ENCODE results near the gene SNX3.
"Not testable (repeated sequence)": the region's sequence is repeated elsewhere in the genome, so short reads cannot be mapped to it uniquely, and the experiment has no call there.

Gene SNX3

DNA sequence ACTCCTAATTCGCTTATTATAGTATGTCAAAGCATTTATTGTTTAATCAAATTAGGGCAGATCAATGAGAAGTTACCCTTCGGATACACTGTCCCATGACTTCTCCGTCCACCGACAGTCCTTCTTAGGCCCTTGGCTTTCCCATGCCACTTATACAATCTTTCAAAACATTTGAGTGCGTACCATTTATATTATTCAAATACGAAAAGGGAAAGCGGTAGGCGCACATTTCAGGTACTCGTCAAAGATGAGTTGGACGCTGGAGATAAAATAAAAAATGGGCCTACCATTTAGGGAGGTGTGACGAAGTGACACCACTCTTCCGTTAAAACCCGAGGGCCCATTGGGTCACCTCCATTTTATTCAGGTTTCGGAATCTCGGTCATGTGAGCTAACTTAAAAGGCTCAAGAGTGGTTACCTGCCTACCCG, 33.5 kb upstream of the SNX3 start:
- DNase-seq (ENCODE audit: insufficient read length, low spot score) = no peak
- no peak for FAIRE-seq
- TF ChIP-seq, protein P1, sequence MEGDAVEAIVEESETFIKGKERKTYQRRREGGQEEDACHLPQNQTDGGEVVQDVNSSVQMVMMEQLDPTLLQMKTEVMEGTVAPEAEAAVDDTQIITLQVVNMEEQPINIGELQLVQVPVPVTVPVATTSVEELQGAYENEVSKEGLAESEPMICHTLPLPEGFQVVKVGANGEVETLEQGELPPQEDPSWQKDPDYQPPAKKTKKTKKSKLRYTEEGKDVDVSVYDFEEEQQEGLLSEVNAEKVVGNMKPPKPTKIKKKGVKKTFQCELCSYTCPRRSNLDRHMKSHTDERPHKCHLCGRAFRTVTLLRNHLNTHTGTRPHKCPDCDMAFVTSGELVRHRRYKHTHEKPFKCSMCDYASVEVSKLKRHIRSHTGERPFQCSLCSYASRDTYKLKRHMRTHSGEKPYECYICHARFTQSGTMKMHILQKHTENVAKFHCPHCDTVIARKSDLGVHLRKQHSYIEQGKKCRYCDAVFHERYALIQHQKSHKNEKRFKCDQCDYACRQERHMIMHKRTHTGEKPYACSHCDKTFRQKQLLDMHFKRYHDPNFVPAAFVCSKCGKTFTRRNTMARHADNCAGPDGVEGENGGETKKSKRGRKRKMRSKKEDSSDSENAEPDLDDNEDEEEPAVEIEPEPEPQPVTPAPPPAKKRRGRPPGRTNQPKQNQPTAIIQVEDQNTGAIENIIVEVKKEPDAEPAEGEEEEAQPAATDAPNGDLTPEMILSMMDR (IDR thresholded peaks at IDR 0.05; ENCODE audit: insufficient read depth, missing control alignments) = no peak

DNA sequence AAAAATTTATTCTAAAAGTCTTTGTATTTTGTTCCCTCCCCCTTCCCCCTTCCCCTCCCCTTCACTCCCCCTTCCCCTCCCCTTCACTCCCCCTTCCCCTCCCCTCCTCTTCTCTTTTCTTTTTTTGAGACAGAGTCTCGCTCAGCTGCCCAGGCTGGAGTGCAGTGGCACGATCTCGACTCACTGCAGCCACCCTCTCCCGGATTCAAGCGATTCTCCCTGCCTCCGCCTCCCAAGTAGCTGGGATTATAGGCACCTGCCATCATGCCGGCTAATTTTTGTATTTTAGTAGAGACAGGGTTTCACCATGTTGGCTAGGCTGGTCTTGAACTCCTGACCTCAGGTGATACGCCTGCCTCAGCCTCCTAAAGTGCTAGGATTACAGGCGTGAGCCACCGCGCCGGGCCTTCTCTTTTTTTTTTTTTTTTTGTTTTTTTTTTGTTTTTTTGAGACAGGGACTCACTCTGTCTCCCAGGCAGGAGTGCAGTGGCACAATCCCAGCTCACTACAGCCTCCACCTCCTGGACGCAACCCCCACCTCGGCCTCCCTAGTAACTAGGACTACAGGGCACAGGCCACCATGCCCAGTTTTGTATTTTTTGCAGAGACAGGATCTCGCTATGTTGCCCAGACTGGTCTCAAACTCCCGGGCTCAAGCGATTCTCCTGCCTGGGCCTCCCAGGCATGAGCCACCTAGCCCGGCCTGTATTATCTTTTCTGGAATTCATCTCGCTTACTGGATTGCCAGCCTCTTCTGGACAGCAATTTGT, 32.9 kb upstream of the SNX3 start:
- no peak for FAIRE-seq
- TF ChIP-seq, protein P1 (IDR thresholded peaks at IDR 0.05; ENCODE audit: insufficient read depth, missing control alignments) = no peak
- DNase-seq (ENCODE audit: insufficient read length, low spot score) = no peak

DNA sequence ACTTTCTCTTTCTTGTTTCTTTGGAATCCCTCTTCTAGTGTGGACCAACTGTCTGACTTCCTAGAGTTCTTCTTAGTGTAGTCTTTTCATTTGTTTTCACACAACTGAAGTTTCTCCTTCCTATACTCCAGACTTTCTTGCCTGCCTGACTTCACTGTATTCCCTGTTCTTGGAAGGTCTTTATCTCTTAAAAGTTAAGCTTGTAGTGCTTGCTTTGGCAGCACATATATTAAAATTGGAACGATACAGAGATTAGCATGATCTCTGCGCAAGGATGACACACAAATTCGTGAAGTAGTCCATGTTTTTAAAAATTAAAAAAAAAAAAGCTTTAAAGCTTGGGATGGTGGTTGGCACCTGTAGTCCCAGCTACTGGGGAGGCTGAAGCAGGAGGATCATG, 31.7 kb upstream of the SNX3 start:
- DNase-seq (ENCODE audit: insufficient read length, low spot score); FAIRE-seq: not testable (repeated sequence)

DNA sequence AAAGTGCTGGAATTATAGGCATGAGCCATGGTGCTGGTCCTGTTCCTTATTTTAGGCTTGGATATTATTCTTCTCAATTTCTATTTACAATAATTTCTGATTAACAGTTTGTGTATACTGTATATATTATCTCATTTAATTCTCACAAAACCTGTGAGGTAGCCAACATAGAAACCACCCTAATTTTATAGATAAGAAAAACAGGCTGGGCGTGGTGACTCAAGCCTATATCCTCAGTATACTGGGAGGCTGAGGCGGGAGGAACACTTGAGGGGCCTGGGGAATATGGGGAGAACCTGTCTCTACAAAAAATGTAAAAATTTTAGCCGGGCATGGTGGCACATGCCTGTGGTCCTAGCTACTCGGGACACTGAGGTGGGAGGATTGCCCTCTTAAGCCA, 30.3 kb upstream of the SNX3 start:
- TF ChIP-seq, protein P1 (IDR thresholded peaks at IDR 0.05; ENCODE audit: insufficient read depth, missing control alignments) = no peak
- FAIRE-seq (no peak), DNase-seq (ENCODE audit: insufficient read length, low spot score) (no peak)

DNA sequence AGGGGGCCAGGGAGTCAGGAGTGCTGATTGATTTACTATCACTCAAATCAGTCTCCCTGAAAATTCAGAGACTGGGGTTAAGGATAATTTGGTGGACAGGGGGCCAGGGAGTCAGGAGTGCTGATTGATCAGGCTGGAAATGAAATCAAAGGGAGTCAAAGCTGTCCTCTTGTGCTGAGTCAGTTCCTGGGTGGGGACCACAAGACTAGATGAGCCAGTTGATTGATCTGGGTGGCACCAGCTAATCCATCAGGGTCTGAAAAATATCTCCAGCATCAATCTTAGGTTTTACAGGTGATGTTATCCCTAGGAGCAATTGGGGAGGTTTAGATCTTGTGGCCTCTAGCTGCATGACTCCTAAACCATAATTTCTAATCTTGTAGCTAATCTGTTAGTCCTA, 27.9 kb upstream of the SNX3 start:
- FAIRE-seq = no peak
- TF ChIP-seq, protein P1 (IDR thresholded peaks at IDR 0.05; ENCODE audit: insufficient read depth, missing control alignments) = no peak
- no peak for DNase-seq (ENCODE audit: insufficient read length, low spot score)

DNA sequence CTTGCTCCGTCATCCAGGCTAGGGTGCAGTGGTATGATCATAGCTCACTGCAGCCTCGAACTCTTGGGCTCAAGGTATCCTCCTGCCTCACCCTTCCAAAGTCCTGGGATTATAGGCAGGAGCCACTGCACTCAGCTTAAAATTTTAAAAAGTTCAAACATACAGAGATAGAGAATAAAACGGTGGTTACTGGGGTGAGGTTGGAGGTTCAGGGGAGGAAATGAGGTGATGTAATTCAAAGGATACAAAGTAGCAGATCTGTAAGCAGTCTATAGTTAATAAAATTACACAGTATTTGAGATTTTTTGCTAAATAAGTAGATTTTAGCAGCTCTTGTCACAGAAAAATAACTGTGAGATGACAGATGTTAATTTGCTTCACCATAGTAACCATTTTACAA, 26.5 kb upstream of the SNX3 start:
- no peak for DNase-seq (ENCODE audit: insufficient read length, low spot score)
- no peak for FAIRE-seq
- TF ChIP-seq, protein P1 (IDR thresholded peaks at IDR 0.05; ENCODE audit: insufficient read depth, missing control alignments) = no peak

DNA sequence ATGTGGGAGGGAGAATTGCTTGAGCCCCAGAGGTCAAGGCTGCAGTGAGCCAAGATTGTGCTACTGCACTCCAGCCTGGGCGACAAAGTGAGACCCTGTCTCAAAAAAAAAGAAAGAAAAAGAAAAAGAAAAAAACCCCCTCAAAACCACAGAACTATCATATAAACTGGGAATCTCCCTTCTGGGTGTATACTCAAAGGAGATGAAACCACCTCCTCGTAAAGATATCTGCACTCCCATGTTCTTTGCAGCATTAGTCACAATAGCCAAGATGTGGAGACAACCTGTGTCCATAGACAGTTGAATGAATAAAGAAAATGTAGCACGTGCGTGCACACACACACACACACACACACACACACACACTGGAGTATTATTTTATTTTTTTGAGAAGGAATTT, 25.5 kb upstream of the SNX3 start:
- no peak for FAIRE-seq
- TF ChIP-seq, protein P1 (IDR thresholded peaks at IDR 0.05; ENCODE audit: insufficient read depth, missing control alignments) = no peak

More for the DNA sequence above, 25.5 kb upstream of the SNX3 start:
- DNase-seq (ENCODE audit: insufficient read length, low spot score) = no peak

Measured in D721Med (cell line).